ENCODE measurements around the gene PHF5A. TPM values are rescaled to one million over a fixed set of nuclear protein-coding genes. Genes with fewer than 3 reads are reported as not detected.

The PHF5A gene
- total and polyA plus RNA-seq, 10 of the 15 experiments (the other 5 are each of a cell fraction or from before 2014, with no cell fraction given), result 40.5 to 115 (median 79.2) TPM

GRCh38 chr22:41415554-41415953, 52.9 kb downstream of the PHF5A start:
- ChIA-PET POLR2A (interaction anchor here (0.6 to 0.7 kb wide), 2 partner anchors 20 to 284 kb away, joined by 5 to 6 read pairs; no protein-coding TSS in a partner anchor), RAD21 (ENCODE audit: unreplicated experiment) (no interaction called here), SMC1A (ENCODE audit: uncharacterized antibody, unreplicated experiment) (no interaction called here), CTCF (interaction anchor here (0.6 kb wide), 1 partner anchor 12 kb away, joined by 3 read pairs; no protein-coding TSS in a partner anchor)
- WGBS (ENCODE audit: insufficient coverage, insufficient replicate concordance, low lambda C conversion rate, missing lambda C conversion rate), result 37% methylated on average over 4 of the region's 4 CpGs
- no TSS peak for BruUV-seq (replicated peaks)
- H2AFZ ChIP-seq (ENCODE audit: control insufficient read depth, low read depth, low read length), result no peak overlapping the region
- DNase-seq (ENCODE audit: low read depth, low spot score) (no peak), FAIRE-seq (no peak), ATAC-seq (no peak)
- peak overlapping the region; percentile 96 for H3K4me2 ChIP-seq (ENCODE audit: control insufficient read depth, insufficient read depth)
- TF ChIP-seq CEBPZ (IDR thresholded peaks at IDR 0.05; ENCODE audit: low read depth, low read length), result no peak
- TF ChIP-seq ATF2 (IDR thresholded peaks at IDR 0.05; ENCODE audit: low read length), result no peak
- no peak for TF ChIP-seq POLR2AphosphoS2 (IDR thresholded peaks at IDR 0.05; ENCODE audit: low read depth, low read length)
- peak overlapping the region; percentile 93 for H3K4me3 ChIP-seq
- no peaks in the 10 kb centered on the region for H3K9me3 ChIP-seq (replicated peaks; ENCODE audit: control insufficient read depth, insufficient read depth, low read length)
- peak overlapping the region; percentile 39; the same call in 1 of the 2 replicates for H3K27ac ChIP-seq (ENCODE audit: control insufficient read depth, insufficient read depth)
- H3K4me1 ChIP-seq (ENCODE audit: control insufficient read depth, insufficient read depth, low read length), result peaks cover 19% of the 10 kb centered on the region
- intact Hi-C loops (cut with micrococcal nuclease; ENCODE audit: unreplicated experiment), result no loop called here
- H3K79me2 ChIP-seq (ENCODE audit: control insufficient read depth, insufficient read depth, low read length), result peaks cover 33% of the 10 kb centered on the region
- H3K36me3 ChIP-seq (ENCODE audit: control insufficient read depth in 2 of 2, insufficient read depth in 2 of 2, low read length in 1 of 2), result no peaks in the 10 kb centered on the region
- no peaks in the 10 kb centered on the region for H4K20me1 ChIP-seq (ENCODE audit: control insufficient read depth, insufficient read depth)
- no peaks in the 10 kb centered on the region for H3K27me3 ChIP-seq (replicated peaks in 1 of 2; ENCODE audit: control insufficient read depth in 2 of 2, insufficient read depth in 2 of 2, low read length in 1 of 2)
- in situ Hi-C loops (cut with MboI), result no loop called here
- H3K9ac ChIP-seq (ENCODE audit: control insufficient read depth, insufficient read depth, low read length), result peak overlapping the region; percentile 98; the same call in 1 of the 2 replicates
